A673 (cell line): ENCODE results near the gene PBX1. TPM values are rescaled to one million over a fixed set of nuclear protein-coding genes. Genes with fewer than 3 reads are reported as not detected.

Source experiments
- BruUV-seq: library from RNA; stranded (reverse); fragments of 400-500 nt; replicated peaks from 2 replicates; lab custom pipeline; 2021; lab: Mats Ljungman, UMichigan
- CTCF ChIA-PET: fragments of 300-600 bp; sonication (Branson Sonifier 250); formaldehyde crosslinking; loops from one replicate; lab custom pipeline; 2022; ENCODE audit warnings: antibody characterized with exemption; lab: Charles Lee
- POLR2A ChIA-PET: fragments of 300-600 bp; sonication (Branson Sonifier 250); formaldehyde crosslinking; loops from one replicate; lab custom pipeline; 2022; ENCODE audit warnings: antibody characterized with exemption; ENCODE audit not compliant: low non-redundant PET; lab: Charles Lee
- DNase-seq: peaks from one replicate; pipeline ENCODE4 v3.0.0-alpha.2; 2015; ENCODE audit warnings: low spot score
- H3K27ac ChIP-seq: fragments of 200-600 bp; sonication (generic); 2 replicates; pipeline ENCODE4 v1.5.1; 2016; ENCODE audit warnings: mixed run types, low read depth, mild to moderate bottlenecking, mixed read lengths, antibody characterized with exemption, low read length; ENCODE audit not compliant: poor library complexity, severe bottlenecking
- H3K27me3 ChIP-seq: fragments of 200-600 bp; sonication (generic); replicated peaks from 2 replicates; pipeline ENCODE4 v1.6.1; 2017; ENCODE audit warnings: mixed run types, low read depth, mild to moderate bottlenecking, mixed read lengths, antibody characterized with exemption, low read length; ENCODE audit not compliant: insufficient read depth, poor library complexity
- H3K36me3 ChIP-seq: fragments of 200-600 bp; sonication (generic); 2 replicates; pipeline ENCODE4 v1.6.1; 2016; ENCODE audit warnings: mixed run types, mild to moderate bottlenecking, mixed read lengths, antibody characterized with exemption, low read length; ENCODE audit not compliant: insufficient read depth, poor library complexity, severe bottlenecking
- H3K4me1 ChIP-seq: fragments of 200-600 bp; sonication (generic); 2 replicates; pipeline ENCODE4 v1.6.1; 2017; ENCODE audit warnings: mixed run types, mild to moderate bottlenecking, mixed read lengths, antibody characterized with exemption, low read length; ENCODE audit not compliant: insufficient read depth, poor library complexity, severe bottlenecking
- H3K4me3 ChIP-seq: fragments of 200-600 bp; sonication (generic); 2 replicates; pipeline ENCODE4 v1.5.1; 2016; ENCODE audit warnings: low read depth, mixed run types, mild to moderate bottlenecking, mixed read lengths, low read length; ENCODE audit not compliant: poor library complexity, severe bottlenecking
- H3K9me3 ChIP-seq: fragments of 200-600 bp; sonication (generic); 2 replicates; pipeline ENCODE4 v1.6.1; 2016; ENCODE audit warnings: mixed run types, low read depth, mild to moderate bottlenecking, mixed read lengths, antibody characterized with exemption, low read length; ENCODE audit not compliant: poor library complexity, severe bottlenecking
- CTCF ChIP-seq: fragments of 300-800, 200-600 bp; sonication (generic); conservative IDR thresholded peaks from 2 replicates; pipeline ENCODE4 v1.5.1; 2017; ENCODE audit warnings: low read depth, mild to moderate bottlenecking, antibody characterized with exemption, low read length, moderate library complexity, mixed read lengths
- EZH2 ChIP-seq: fragments of 200-600 bp; sonication (generic); IDR thresholded peaks from 2 replicates; pipeline ENCODE4 v1.6.1; 2017; ENCODE audit warnings: borderline replicate concordance, low read depth, mild to moderate bottlenecking, mixed read lengths, antibody characterized with exemption, low read length; ENCODE audit not compliant: poor library complexity, severe bottlenecking
- intact Hi-C: fragments of 100-400 bp; cut with micrococcal nuclease; formaldehyde crosslinking; loops from one replicate; pipeline ENCODE4 v1.10.0; 2022; ENCODE audit not compliant: unreplicated experiment
- total RNA-seq: library from RNA; stranded (reverse); gene quantifications from 2 replicates; pipeline ENCODE4 v1.2.3, GENCODE V29; 2021

Gene PBX1
- total RNA-seq, 1 experiment from 2014 or later, result 51.5 TPM

- BruUV-seq, result no TSS peak
- no peak for TF ChIP-seq CTCF
- Histone ChIP-seq H3K27ac (no peak overlapping the region), H3K4me1 (no peaks in the 10 kb centered on the region), H3K9me3 (no peaks in the 10 kb centered on the region), H3K27me3 (no peaks in the 10 kb centered on the region), H3K4me3 (no peak overlapping the region), H3K36me3 (no peaks in the 10 kb centered on the region)
- no peak for DNase-seq
- intact Hi-C loops, result no loop called here
- CTCF ChIA-PET, result no interaction called here
- POLR2A ChIA-PET, result no interaction called here
These were observed 282.9 kb downstream of the PBX1 start for GRCh38 chr1:164841702-164842465.

- intact Hi-C loops, result no loop called here
- H3K27me3 ChIP-seq, result no peaks in the 10 kb centered on the region
- CTCF ChIA-PET, result no interaction called here
- no peaks in the 10 kb centered on the region for H3K36me3 ChIP-seq
- no peak overlapping the region for H3K27ac ChIP-seq
- DNase-seq, result no peak
- no peak overlapping the region for H3K4me3 ChIP-seq
- no peaks in the 10 kb centered on the region for H3K9me3 ChIP-seq
- BruUV-seq, result no TSS peak
- no peak for TF ChIP-seq EZH2
- TF ChIP-seq CTCF, result no peak
- POLR2A ChIA-PET, result no interaction called here
- no peaks in the 10 kb centered on the region for H3K4me1 ChIP-seq
These were observed 283.9 kb downstream of the PBX1 start for GRCh38 chr1:164842870-164843269.

GRCh38 chr1:164843743-164844500 is 284.9 kb downstream of the PBX1 start:
- no peaks in the 10 kb centered on the region for H3K27me3 ChIP-seq
- ChIA-PET CTCF (no interaction called here), POLR2A (no interaction called here)
- H3K4me3 ChIP-seq, result no peak overlapping the region
- no peaks in the 10 kb centered on the region for H3K9me3 ChIP-seq
- H3K36me3 ChIP-seq, result no peaks in the 10 kb centered on the region
- no peak for DNase-seq
- no peak overlapping the region for H3K27ac ChIP-seq
- BruUV-seq, result no TSS peak
- TF ChIP-seq CTCF (no peak), EZH2 (no peak)
- intact Hi-C loops, result no loop called here
- H3K4me1 ChIP-seq, result no peaks in the 10 kb centered on the region
